Stomach (tissue), 9 donors: Measurements from ENCODE around the gene SEC23B. TPM values are rescaled to one million over a fixed set of nuclear protein-coding genes. Genes with fewer than 3 reads are reported as not detected.

Source experiments
- DNase-seq, 2 donors: peaks; one replicate each; pipeline versions ENCODE4 v3.0.0 to v3.0.0-alpha.2; 2013 to 2019
- H3K27ac ChIP-seq, 5 donors: fragments of 200-600 bp in 4 of 5; sonication (generic) in 4 of 5; one replicate each; pipeline ENCODE4 v1.5.1; 2013 to 2019; ENCODE audit warnings: mild to moderate bottlenecking in 1 of 5, moderate library complexity in 1 of 5
- H3K27me3 ChIP-seq, 3 donors: fragments of 200-600 bp; sonication (generic); one replicate each; pipeline ENCODE4 v1.5.1; 2017 to 2019; ENCODE audit warnings: mixed run types in 1 of 3
- H3K36me3 ChIP-seq, 4 donors: fragments of 200-600 bp; sonication (generic); 1 replicate in 3 of 4; 2 replicates in 1 of 4; pipeline ENCODE4 v1.5.1; 2016 to 2019
- H3K4me1 ChIP-seq, 4 donors: fragments of 200-600 bp; sonication (generic); one replicate each; pipeline ENCODE4 v1.5.1; 2016 to 2019
- H3K4me3 ChIP-seq, 4 donors: fragments of 200-600 bp; sonication (generic) in 3 of 4; one replicate each; pipeline ENCODE4 v1.5.1; 2016 to 2019; ENCODE audit warnings: mild to moderate bottlenecking in 1 of 4
- H3K9me3 ChIP-seq, 4 donors: fragments of 200-600 bp; sonication (generic); one replicate each; pipeline ENCODE4 v1.5.1; 2016 to 2019
- CTCF ChIP-seq, 7 experiments: fragments of 450-650 bp in 4 of 7; fragments of 200-600 bp in 3 of 7; sonication (generic) in 3 of 7; IDR thresholded peaks; one replicate each; pipeline ENCODE4 v1.5.1; 2016 to 2019; ENCODE audit warnings: antibody characterized with exemption in 7 of 7, control low read depth in 2 of 7, mild to moderate bottlenecking in 1 of 7
- EP300 ChIP-seq: sonication (generic); formaldehyde crosslinking; IDR thresholded peaks from one replicate; pipeline ENCODE4 v1.6.1; 2017; ENCODE audit warnings: antibody characterized with exemption
- POLR2A ChIP-seq, 4 donors: fragments of 450-650 bp; IDR thresholded peaks; one replicate each; pipeline ENCODE4 v1.6.1; 2016; ENCODE audit warnings: antibody characterized with exemption in 4 of 4, control low read depth in 2 of 4, mild to moderate bottlenecking in 1 of 4, moderate library complexity in 1 of 4
- POLR2AphosphoS5 ChIP-seq, 3 donors: sonication (generic); formaldehyde crosslinking; IDR thresholded peaks; one replicate each; pipeline ENCODE4 v1.6.1; 2016; ENCODE audit warnings: antibody characterized with exemption in 3 of 3
- WGBS, 5 donors: extraction: QIAGEN DNeasy Blood & Tissue Kit in 3 of 5; methylation state at CpG; one replicate each; pipeline versions ENCODE4 v1.1.5 to v1.1.7; 2013 to 2018; 5-methylcytosine and 5-hydroxymethylcytosine counted together
- intact Hi-C: fragments of 100-400 bp; cut with DNase I; formaldehyde crosslinking; loops from one replicate; pipeline ENCODE4 v1.15.1; 2023; ENCODE audit warnings: low total_unique reads
- polyA plus RNA-seq, 3 donors: library from polyadenylated mRNA; stranded (reverse); fragments of 200-250 nt; gene quantifications; one replicate each; pipeline ENCODE4 v1.2.3, GENCODE V29; 2013
- total RNA-seq, 5 donors: library from RNA; depleted of rRNA; stranded (reverse); fragments of >200 nt; gene quantifications; one replicate each; pipeline versions ENCODE4 v1.1.0 to v1.2.3, GENCODE V29; 2014 to 2016
- donor health status: healthy with polysubstance abuse.
- donor health status: Bipolar disorder and iron deficiency.
- donor health status: healthy.

The SEC23B gene
- total and polyA plus RNA-seq, 8 donors = 5.3 to 74.9 (median 26.5) TPM

- 0 to 1% (median 0%) methylated on average over 27 to 88 of the region's 88 CpGs for WGBS, 5 donors
- TF ChIP-seq POLR2AphosphoS5 (IDR thresholded peaks at IDR 0.05) = peak in 2 of 3 donors; percentile 10 to 36
- peak in 4 of 7 experiments; percentile 15 to 74 (median 71) for TF ChIP-seq CTCF (IDR thresholded peaks at IDR 0.05)
- no peak for TF ChIP-seq POLR2A (IDR thresholded peaks at IDR 0.05)
- TF ChIP-seq EP300 = no peak
- Histone ChIP-seq H3K4me3 (peak within 1 kb of the TSS; percentile 70 to 99 (median 88)), H3K36me3 (no peaks in the 10 kb centered on the region), H3K4me1 (peaks cover 4 to 28% (median 17%) of the 10 kb centered on the region in 4 donors), H3K27ac (peak within 1 kb of the TSS; percentile 64 to 87 (median 79)), H3K27me3 (no peaks in the 10 kb centered on the region), H3K9me3 (no peaks in the 10 kb centered on the region)
- DNase-seq = peak; percentile 96
- intact Hi-C loops = no loop called here
Measured at GRCh38 chr20:18587665-18588573, 80.2 kb downstream of the SEC23B start, which contains the start of gene DTD1. Gene DTD1 (plus strand): TSS chr20:18588054. CDS start chr20:18588073, 19 bp downstream.

GRCh38 chr20:18588574-18588933 is 80.8 kb downstream of the SEC23B start:
- Histone ChIP-seq H3K27me3 (no peaks in the 10 kb centered on the region), H3K4me3 (peak overlapping the region; percentile 70 to 99 (median 88)), H3K27ac (peak overlapping the region; percentile 64 to 87 (median 79)), H3K36me3 (peaks cover 0 to 2% (median under 1%) of the 10 kb centered on the region in 4 donors), H3K9me3 (no peaks in the 10 kb centered on the region), H3K4me1 (peaks cover 4 to 28% (median 17%) of the 10 kb centered on the region in 4 donors)
- TF ChIP-seq CTCF (IDR thresholded peaks at IDR 0.05) (no peak), EP300 (no peak), POLR2A (IDR thresholded peaks at IDR 0.05) (no peak), POLR2AphosphoS5 (IDR thresholded peaks at IDR 0.05) (no peak)
- DNase-seq = no peak
- 9 to 12% (median 10%) methylated on average over 18 of the region's 18 CpGs for WGBS, 5 donors
- intact Hi-C loops = no loop called here

GRCh38 chr20:18589941-18590674 is 82.4 kb downstream of the SEC23B start:
- intact Hi-C loops = no loop called here
- no peaks in the 10 kb centered on the region for H3K9me3 ChIP-seq
- H3K27me3 ChIP-seq = no peaks in the 10 kb centered on the region
- H3K27ac ChIP-seq = no peak overlapping the region
- peaks cover 4 to 28% (median 17%) of the 10 kb centered on the region in 4 donors for H3K4me1 ChIP-seq
- WGBS, 5 donors = 89 to 94% (median 92%) methylated on average over 8 of the region's 8 CpGs
- TF ChIP-seq POLR2A (IDR thresholded peaks at IDR 0.05) = no peak
- TF ChIP-seq CTCF (IDR thresholded peaks at IDR 0.05) = no peak
- no peak for TF ChIP-seq POLR2AphosphoS5 (IDR thresholded peaks at IDR 0.05)
- no peak for TF ChIP-seq EP300
- H3K4me3 ChIP-seq = no peak overlapping the region
- no peak for DNase-seq
- peaks cover 0 to 17% (median 14%) of the 10 kb centered on the region in 4 donors for H3K36me3 ChIP-seq

GRCh38 chr20:18596270-18596669 is 88.5 kb downstream of the SEC23B start:
- intact Hi-C loops = no loop called here
- Histone ChIP-seq H3K36me3 (peaks cover 3 to 75% (median 62%) of the 10 kb centered on the region in 4 donors), H3K4me1 (no peaks in the 10 kb centered on the region), H3K9me3 (no peaks in the 10 kb centered on the region), H3K27ac (no peak overlapping the region), H3K27me3 (no peaks in the 10 kb centered on the region), H3K4me3 (no peak overlapping the region)
- TF ChIP-seq POLR2AphosphoS5 (IDR thresholded peaks at IDR 0.05) (no peak), POLR2A (IDR thresholded peaks at IDR 0.05) (no peak), CTCF (IDR thresholded peaks at IDR 0.05) (no peak), EP300 (no peak)
- no peak for DNase-seq
